HG03280 (cell line): Measurements from ENCODE around the gene SLC30A7.
"Not testable (repeated sequence)": the region's sequence is repeated elsewhere in the genome, so short reads cannot be mapped to it uniquely, and the experiment has no call there.

Experiments used
- ATAC-seq: cut with Tn5 transposase; IDR thresholded peaks from one replicate; pipeline ENCODE4 v1.9.1; 2021; ENCODE audit warnings: mild to moderate bottlenecking, moderate library complexity; ENCODE audit not compliant: unreplicated experiment

Gene SLC30A7

GRCh38 chr1:100933555-100933954, 37.7 kb downstream of the SLC30A7 start:
- ATAC-seq: not testable (repeated sequence)

GRCh38 chr1:100936194-100936967, 40.5 kb downstream of the SLC30A7 start:
- ATAC-seq: no peak

GRCh38 chr1:100941098-100941527, 45.2 kb downstream of the SLC30A7 start:
- ATAC-seq: no peak

GRCh38 chr1:100941580-100942216, 45.8 kb downstream of the SLC30A7 start:
- no peak for ATAC-seq

- no peak for ATAC-seq
Measured at GRCh38 chr1:100942304-100943046, 46.6 kb downstream of the SLC30A7 start.

GRCh38 chr1:100943533-100943932, 47.6 kb downstream of the SLC30A7 start:
- no peak for ATAC-seq

GRCh38 chr1:100946064-100946463, 50.2 kb downstream of the SLC30A7 start:
- ATAC-seq: not testable (repeated sequence)

- ATAC-seq: not testable (repeated sequence)
Measured at GRCh38 chr1:100947816-100948215, 51.9 kb downstream of the SLC30A7 start.

- ATAC-seq: not testable (repeated sequence)
Measured at GRCh38 chr1:100948721-100949405, 53.0 kb downstream of the SLC30A7 start.

- ATAC-seq: peak; percentile 95
Measured at GRCh38 chr1:100949515-100950158, 53.7 kb downstream of the SLC30A7 start.

GRCh38 chr1:100950337-100950736, 54.4 kb downstream of the SLC30A7 start:
- no peak for ATAC-seq

GRCh38 chr1:100950781-100951180, 54.9 kb downstream of the SLC30A7 start:
- no peak for ATAC-seq

- no peak for ATAC-seq
Measured at GRCh38 chr1:100952104-100952745, 56.3 kb downstream of the SLC30A7 start.

GRCh38 chr1:100952970-100953369, 57.1 kb downstream of the SLC30A7 start:
- not testable (repeated sequence) for ATAC-seq

GRCh38 chr1:100953960-100954730, 58.3 kb downstream of the SLC30A7 start:
- no peak for ATAC-seq

- ATAC-seq: no peak
Measured at GRCh38 chr1:100955322-100955721, 59.4 kb downstream of the SLC30A7 start.

- ATAC-seq: no peak
Measured at GRCh38 chr1:100959502-100960060, 63.7 kb downstream of the SLC30A7 start.

- no peak for ATAC-seq
Measured at GRCh38 chr1:100960098-100960497, 64.2 kb downstream of the SLC30A7 start.

GRCh38 chr1:100968621-100969020, 72.7 kb downstream of the SLC30A7 start:
- no peak for ATAC-seq
